Stimulated activated CD4-positive, alpha-beta T cell treated with anti-CD3 and anti-CD28 coated beads, Interleukin-2, amount 100 ng/mL, for 24 hours (primary cell): ENCODE results near the gene EYS.

Experiments used
- DNase-seq, 2 donors: peaks; one replicate each; pipeline ENCODE4 v3.0.0-alpha.2; 2020

EYS gene

GRCh38 chr6:64803470-64804166 lies 903.4 kb downstream of the EYS start:
- DNase-seq = no peak

DNA sequence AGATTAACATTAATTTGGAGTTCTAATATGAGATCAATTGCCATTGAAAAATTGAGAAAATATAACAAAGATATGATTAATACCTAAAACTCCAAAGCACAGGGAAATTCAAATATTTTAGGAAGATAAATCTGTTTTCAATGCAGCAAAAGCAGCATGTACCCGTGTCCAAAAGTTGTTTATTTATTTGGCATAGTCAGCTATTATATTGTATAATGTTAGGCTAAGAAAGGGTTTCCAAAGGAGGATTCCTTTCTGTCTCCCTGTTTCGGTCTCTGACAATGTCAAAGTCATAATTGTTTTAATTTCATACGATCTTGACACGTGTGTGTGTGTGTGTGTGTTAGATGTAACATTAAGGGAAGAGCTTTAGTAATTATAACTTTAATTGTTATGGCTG lies 914.5 kb downstream of the EYS start:
- no peak for DNase-seq

- DNase-seq = no peak
Observed at GRCh38 chr6:64789476-64789875, 917.5 kb downstream of the EYS start.

DNA sequence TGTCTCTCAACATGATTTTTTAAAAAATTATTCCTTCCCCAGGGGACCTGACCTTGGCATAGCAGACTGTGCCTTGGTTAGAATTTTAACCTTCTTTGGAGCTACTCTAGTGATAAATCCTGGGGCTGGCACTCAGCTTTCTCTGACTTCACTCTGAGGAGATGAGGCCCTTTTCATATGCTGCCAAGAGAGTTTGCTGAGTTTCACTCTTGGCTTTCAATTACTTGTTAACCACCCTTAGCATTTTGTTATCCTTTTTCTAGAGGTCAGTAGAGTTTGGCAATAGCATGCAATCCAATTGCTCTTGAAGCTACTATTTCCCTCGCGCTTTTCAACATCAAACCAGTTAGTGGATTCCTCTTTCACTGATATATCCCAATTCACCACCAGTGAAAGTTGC lies 920.3 kb downstream of the EYS start:
- DNase-seq = no peak

DNA sequence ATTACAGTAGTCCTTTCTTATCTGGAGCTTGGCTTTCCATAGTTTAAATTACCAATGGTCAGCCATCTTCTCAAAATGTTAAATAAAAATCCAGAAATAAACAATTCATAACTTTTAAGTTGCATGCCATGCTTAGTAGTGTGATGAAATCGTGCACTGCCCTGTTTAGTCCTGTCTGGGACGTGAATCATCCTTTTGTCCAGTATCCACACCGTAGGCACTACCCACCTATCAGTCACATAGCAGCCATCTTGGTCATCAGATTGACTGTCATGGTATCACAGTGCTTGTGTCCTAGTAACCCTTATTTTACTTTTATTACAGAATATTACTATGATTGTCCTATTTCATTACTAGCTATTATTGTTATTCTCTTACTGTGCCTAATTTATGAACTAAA lies 924.1 kb downstream of the EYS start:
- DNase-seq = no peak

- DNase-seq = no peak
Observed at GRCh38 chr6:64777941-64778785, 928.9 kb downstream of the EYS start.

GRCh38 chr6:64776359-64776758 lies 930.7 kb downstream of the EYS start:
- no peak for DNase-seq

DNA sequence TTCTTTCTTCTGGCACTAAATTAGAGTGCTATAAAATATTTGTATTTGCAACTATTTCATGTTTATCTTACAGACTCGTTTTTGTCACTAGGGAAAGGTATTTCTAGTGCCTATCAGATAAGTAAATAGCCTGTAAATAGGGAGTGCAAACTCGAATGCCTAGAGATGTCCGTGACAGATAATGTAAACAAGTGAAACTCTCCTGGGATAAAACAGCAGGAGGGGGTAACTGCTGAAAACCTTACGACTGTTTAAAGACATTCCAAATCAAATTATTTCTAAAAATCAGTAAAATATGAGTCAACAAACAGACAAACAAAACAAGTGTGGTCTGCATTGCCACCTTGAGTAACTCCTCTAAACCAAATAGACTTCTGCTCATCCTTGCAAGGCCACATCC lies 932.1 kb downstream of the EYS start:
- DNase-seq = no peak

DNA sequence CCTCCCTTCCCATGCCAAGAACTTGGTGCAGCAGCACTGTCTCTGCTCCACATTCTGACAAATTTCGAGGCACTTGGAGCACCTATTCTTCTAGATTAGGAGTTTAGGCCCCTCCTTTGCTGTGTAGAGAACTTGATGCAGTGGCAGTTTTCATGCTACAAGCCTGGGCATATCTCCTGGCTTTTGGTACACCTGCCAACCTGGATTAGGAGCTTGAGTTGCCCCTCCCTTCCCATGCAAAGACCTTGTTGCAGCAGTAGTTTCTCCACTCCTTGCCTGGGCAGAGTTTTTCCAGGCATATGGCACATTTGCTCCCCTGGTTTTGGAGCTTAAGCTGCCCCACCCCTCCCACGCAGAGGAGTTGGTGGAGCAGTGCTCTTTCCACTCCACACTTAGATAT lies 956.1 kb downstream of the EYS start:
- DNase-seq = no peak

GRCh38 chr6:64737418-64737817 lies 969.6 kb downstream of the EYS start:
- no peak for DNase-seq

DNA sequence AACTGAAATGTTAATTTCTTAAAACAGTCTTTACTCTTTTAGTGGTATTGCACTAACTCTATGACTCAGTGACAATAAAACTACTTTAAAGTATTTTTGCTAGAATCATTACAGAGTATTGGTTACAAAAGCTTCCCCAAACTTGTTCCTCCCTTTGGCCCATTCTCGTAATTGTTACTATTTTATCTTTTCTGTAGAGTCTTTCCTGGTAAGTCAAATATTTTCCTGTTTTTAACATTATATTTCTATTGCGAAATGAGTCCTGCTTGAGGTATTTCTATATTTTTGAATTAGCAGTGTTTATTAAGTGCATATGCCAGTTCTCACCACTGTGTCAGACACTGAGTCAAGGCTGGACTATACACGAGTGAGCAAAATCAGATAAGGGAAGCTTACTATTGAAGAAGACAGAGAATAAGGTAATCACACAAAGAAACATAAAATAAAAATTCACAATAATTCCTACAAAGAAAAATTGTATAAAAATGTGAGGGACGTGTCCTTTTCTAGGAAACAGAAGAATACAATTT lies 970.5 kb downstream of the EYS start:
- DNase-seq = no peak

- DNase-seq = no peak
Observed at GRCh38 chr6:64733433-64733832, 973.6 kb downstream of the EYS start.

- no peak for DNase-seq
Observed at GRCh38 chr6:64732888-64733287, 974.1 kb downstream of the EYS start.

GRCh38 chr6:64729522-64729921 lies 977.5 kb downstream of the EYS start:
- DNase-seq = no peak

DNA sequence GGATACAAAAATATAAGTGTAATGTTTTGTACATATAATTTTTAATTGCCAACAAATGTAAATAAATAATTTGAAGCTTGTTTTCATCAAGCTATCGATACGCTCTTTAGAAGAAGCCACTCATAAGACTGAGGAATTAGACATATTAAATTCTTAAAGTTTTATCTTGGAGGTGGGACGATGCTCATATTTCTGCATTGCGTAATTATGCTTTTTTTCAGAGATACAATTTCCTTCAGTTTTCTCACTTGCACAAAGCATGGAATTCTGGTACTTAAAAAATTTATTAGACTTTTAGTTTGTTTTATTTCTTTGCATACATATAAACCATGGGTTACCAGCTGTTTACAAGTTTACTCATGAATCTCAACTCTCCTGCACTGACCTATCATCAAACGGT lies 980.0 kb downstream of the EYS start:
- no peak for DNase-seq

DNA sequence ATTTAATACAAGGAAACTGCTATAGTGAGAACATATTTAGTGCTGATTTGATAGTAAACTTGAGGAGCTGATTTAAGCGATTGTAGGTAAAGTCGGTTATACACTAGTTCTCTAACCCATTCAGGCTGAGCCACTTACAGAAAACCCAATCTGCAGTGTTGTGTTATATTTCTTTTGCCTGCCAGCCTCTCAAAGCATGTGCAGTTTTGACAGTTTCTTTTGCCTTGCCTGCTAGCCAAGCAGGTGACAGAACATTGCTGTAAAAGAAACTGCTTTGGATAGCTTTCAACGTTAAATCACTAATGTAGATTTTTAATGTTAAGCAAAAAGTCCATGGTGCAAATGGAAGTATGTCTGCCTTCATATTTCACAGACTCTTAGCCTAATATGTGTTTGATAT lies 982.9 kb downstream of the EYS start:
- no peak for DNase-seq

- DNase-seq = no peak
Observed at GRCh38 chr6:64723327-64724058, 983.5 kb downstream of the EYS start.

GRCh38 chr6:64721865-64722264 lies 985.2 kb downstream of the EYS start:
- DNase-seq = no peak

DNA sequence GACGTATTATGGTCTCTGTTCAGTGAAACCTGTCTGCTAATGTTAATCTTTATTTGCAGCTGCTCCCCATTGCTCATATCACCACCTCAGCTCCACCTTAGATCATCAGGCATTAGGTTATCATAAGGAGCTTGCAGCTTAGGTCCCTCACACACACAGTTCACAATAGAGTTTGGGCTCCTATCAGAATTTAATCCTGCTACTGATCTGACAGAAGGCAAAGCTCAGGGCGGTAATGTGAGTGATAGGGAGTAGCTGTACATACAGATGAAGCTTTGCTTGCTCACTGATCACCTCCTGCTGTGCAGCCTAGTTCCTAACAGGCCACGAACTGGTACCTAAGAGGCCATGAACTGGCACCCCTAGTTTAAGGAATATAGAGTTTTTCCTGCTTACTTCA lies 989.7 kb downstream of the EYS start:
- no peak for DNase-seq

GRCh38 chr6:64715624-64716023 lies 991.4 kb downstream of the EYS start:
- DNase-seq = no peak

GRCh38 chr6:64714073-64714472 lies 993.0 kb downstream of the EYS start:
- no peak for DNase-seq

DNA sequence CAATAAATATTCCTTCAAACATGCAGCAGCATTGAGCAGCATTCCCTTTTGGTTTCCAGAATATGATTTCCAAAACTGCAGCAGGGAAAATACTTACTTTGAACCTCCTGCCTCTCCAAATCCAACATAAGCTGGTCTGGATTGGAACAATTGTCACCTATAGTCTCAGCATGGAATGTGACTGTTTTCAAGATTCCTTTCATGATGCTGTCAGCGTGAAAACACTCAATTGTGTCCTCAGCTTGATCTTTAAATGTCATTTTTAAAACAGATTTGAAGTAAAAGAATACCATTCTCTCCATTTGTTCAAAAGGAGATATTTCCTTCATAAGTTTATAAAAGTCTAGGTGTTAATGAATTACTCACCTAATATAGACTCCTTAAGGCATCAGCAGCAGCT lies 993.9 kb downstream of the EYS start:
- DNase-seq = no peak

GRCh38 chr6:64712606-64713005 lies 994.4 kb downstream of the EYS start:
- DNase-seq = no peak

GRCh38 chr6:64703922-64704321 lies 1003.1 kb downstream of the EYS start:
- DNase-seq = no peak
